ENCODE measurements around the gene DPP4. TPM values are rescaled to one million over a fixed set of nuclear protein-coding genes. Genes with fewer than 3 reads are reported as not detected.

DPP4 gene
- total and polyA plus RNA-seq, 2 of the 13 experiments (the other 11 are each of a cell fraction or from before 2014, with no cell fraction given): 39.4 to 109 TPM

- TF ChIP-seq POGZ (CRISPR knock-in tag; IDR thresholded peaks at IDR 0.05) (peak; percentile 22), ZNF615 (CRISPR knock-in tag; IDR thresholded peaks at IDR 0.05; ENCODE audit: borderline replicate concordance) (no peak), AHR (CRISPR knock-in tag; IDR thresholded peaks at IDR 0.05) (no peak), SNAPC2 (CRISPR knock-in tag; IDR thresholded peaks at IDR 0.05) (no peak), CBFB (CRISPR knock-in tag; IDR thresholded peaks at IDR 0.05) (no peak; the same call in 1 of the 2 replicates), SP1 (IDR thresholded peaks at IDR 0.05) (no peak), SP1 (CRISPR knock-in tag; IDR thresholded peaks at IDR 0.05) (no peak), U2AF1 (optimal IDR thresholded peaks at IDR 0.05; ENCODE audit: low read depth, low read length) (no peak), NCOR1 (IDR thresholded peaks at IDR 0.05; ENCODE audit: borderline replicate concordance, low read length) (peak; percentile 44; the same call in 1 of the 2 replicates), TBX2 (CRISPR knock-in tag; IDR thresholded peaks at IDR 0.05; ENCODE audit: borderline replicate concordance) (no peak; the same call in 1 of the 2 replicates), ZNF879 (CRISPR knock-in tag; IDR thresholded peaks at IDR 0.05) (no peak), PATZ1 (CRISPR knock-in tag; IDR thresholded peaks at IDR 0.05) (0 out of 2 replicates have a peak, but pooled peaks have one; percentile 0), ZNF839 (CRISPR knock-in tag; IDR thresholded peaks at IDR 0.05; ENCODE audit: borderline replicate concordance) (0 out of 2 replicates have a peak, but pooled peaks have one; percentile 60), SKI (IDR thresholded peaks at IDR 0.05; ENCODE audit: partially characterized antibody) (peak; percentile 14), ZMYM4 (CRISPR knock-in tag; IDR thresholded peaks at IDR 0.05) (no peak), BCLAF1 (IDR thresholded peaks at IDR 0.05) (no peak), EEA1 (CRISPR knock-in tag; IDR thresholded peaks at IDR 0.05; ENCODE audit: borderline replicate concordance) (0 out of 2 replicates have a peak, but pooled peaks have one; percentile 6), RXRA (CRISPR knock-in tag; IDR thresholded peaks at IDR 0.05) (peak; percentile 36; the same call in 1 of the 2 replicates), ZNF230 (CRISPR knock-in tag; IDR thresholded peaks at IDR 0.05) (peak; percentile 87; the same call in 1 of the 2 replicates), CERS6 (CRISPR knock-in tag; IDR thresholded peaks at IDR 0.05) (no peak), IRF1 (CRISPR knock-in tag; IDR thresholded peaks at IDR 0.05; ENCODE audit: low read depth) (0 out of 2 replicates have a peak, but pooled peaks have one; percentile 28), ZNF235 (CRISPR knock-in tag; IDR thresholded peaks at IDR 0.05; ENCODE audit: borderline replicate concordance) (no peak; the same call in 1 of the 2 replicates), HNF4G (IDR thresholded peaks at IDR 0.05; ENCODE audit: borderline replicate concordance, low read depth, low read length) (no peak), HNF4G (CRISPR knock-in tag; IDR thresholded peaks at IDR 0.05; ENCODE audit: borderline replicate concordance, low read depth) (no peak; the same call in 1 of the 2 replicates)
These were observed 783 bp downstream of the DPP4 start (continued) for GRCh38 chr2:162072976-162073887.
